MM.1S (cell line): Measurements from ENCODE around the gene FIGNL1.

Source experiments
- CTCF ChIP-seq: fragments of 300-600 bp; sonication (generic); IDR thresholded peaks from 2 replicates; pipeline ENCODE4 v1.5.1; 2016; ENCODE audit warnings: antibody characterized with exemption, low read length, mixed read lengths
- EZH2 ChIP-seq: fragments of 300-600 bp; sonication (generic); optimal IDR thresholded peaks from 2 replicates; pipeline ENCODE3; 2017; ENCODE audit warnings: low read depth, mild to moderate bottlenecking, antibody characterized with exemption, low read length, mixed read lengths

GRCh38 chr7:50454968-50455367 lies 4.8 kb upstream of the FIGNL1 start:
- TF ChIP-seq EZH2 = no peak
- TF ChIP-seq CTCF = no peak
